GM12878 (cell line): ENCODE results near the gene GLRA1. TPM values are rescaled to one million over a fixed set of nuclear protein-coding genes. Genes with fewer than 3 reads are reported as not detected.

ENCODE experiments used
- ATAC-seq: fragments of 200-7000 bp; cut with Tn5 transposase; 3 replicates; pipeline ENCODE4 v1.9.1; 2020; ENCODE audit warnings: mild to moderate bottlenecking, moderate library complexity
- BruUV-seq: library from RNA; stranded (reverse); fragments of 400-500 nt; replicated peaks from 2 replicates; lab custom pipeline; 2021; lab: Mats Ljungman, UMichigan
- CTCF ChIA-PET: fragments of 300-600 bp; sonication (Branson Sonifier 250); formaldehyde crosslinking; extraction: SDS; loops from one replicate; lab custom pipeline; 2021; ENCODE audit warnings: inconsistent platforms; lab: Yijun Ruan, JAX
- POLR2A ChIA-PET: fragments of 350-600 bp; formaldehyde crosslinking; extraction: SDS; loops from one replicate; lab custom pipeline; 2021; ENCODE audit warnings: inconsistent platforms; lab: Charles Lee
- RAD21 ChIA-PET: fragments of 300-600 bp; sonication (Branson Sonifier 250); formaldehyde crosslinking; loops from one replicate; lab custom pipeline; 2023; ENCODE audit warnings: antibody characterized with exemption; ENCODE audit not compliant: unreplicated experiment; lab: Charles Lee
- SMC1A ChIA-PET: fragments of 300-600 bp; sonication (Branson Sonifier 250); formaldehyde crosslinking; loops from one replicate; lab custom pipeline; 2023; ENCODE audit not compliant: unreplicated experiment, uncharacterized antibody; lab: Charles Lee
- DNase-seq: peaks from one replicate; pipeline ENCODE4 v3.0.0-alpha.2; 2011; ENCODE audit warnings: low read depth, low spot score
- FAIRE-seq: peaks from 3 replicates; lab custom pipeline; 2011; peaks lifted over from hg19 to GRCh38; lab: Jason Lieb, UNC
- H2AFZ ChIP-seq: 2 replicates; pipeline ENCODE4 v1.6.0; 2011; ENCODE audit warnings: low read depth, low read length, control low read depth; ENCODE audit not compliant: control insufficient read depth
- H3K27ac ChIP-seq: 2 replicates; pipeline ENCODE4 v1.5.1; 2011; ENCODE audit warnings: control low read depth; ENCODE audit not compliant: control insufficient read depth, insufficient read depth
- H3K27me3 ChIP-seq, 2 experiments: replicated peaks in 1 of 2; 2 replicates each; pipeline versions ENCODE4 v1.6.0 to v1.6.1; 2011; ENCODE audit warnings: low read length in 1 of 2; ENCODE audit not compliant: control insufficient read depth in 2 of 2, insufficient read depth in 2 of 2
- H3K36me3 ChIP-seq, 2 experiments: 2 replicates each; pipeline ENCODE4 v1.5.1; 2011; ENCODE audit warnings: low read length in 1 of 2; ENCODE audit not compliant: control insufficient read depth in 2 of 2, insufficient read depth in 2 of 2
- H3K4me1 ChIP-seq: 2 replicates; pipeline ENCODE4 v1.6.1; 2011; ENCODE audit warnings: mild to moderate bottlenecking, low read length, moderate library complexity, mixed read lengths; ENCODE audit not compliant: control insufficient read depth, insufficient read depth
- H3K4me2 ChIP-seq: 2 replicates; pipeline ENCODE4 v1.6.0; 2011; ENCODE audit warnings: control low read depth; ENCODE audit not compliant: control insufficient read depth, insufficient read depth
- H3K4me3 ChIP-seq: fragments of 200-600 bp; sonication (generic); 2 replicates; pipeline ENCODE4 v1.5.1; 2016
- H3K79me2 ChIP-seq: 2 replicates; pipeline ENCODE4 v1.6.0; 2011; ENCODE audit warnings: low read length; ENCODE audit not compliant: control insufficient read depth, insufficient read depth
- H3K9ac ChIP-seq: 2 replicates; pipeline ENCODE4 v1.8.0; 2011; ENCODE audit warnings: low read length, control low read depth, mixed read lengths; ENCODE audit not compliant: control insufficient read depth, insufficient read depth
- H3K9me3 ChIP-seq: replicated peaks from 3 replicates; pipeline ENCODE4 v1.5.1; 2011; ENCODE audit warnings: mild to moderate bottlenecking, low read length; ENCODE audit not compliant: control insufficient read depth, insufficient read depth
- H4K20me1 ChIP-seq: 2 replicates; pipeline ENCODE4 v1.6.0; 2011; ENCODE audit not compliant: control insufficient read depth, insufficient read depth
- ASH2L ChIP-seq: fragments of 300-600, 200-600 bp; sonication (generic); IDR thresholded peaks from 2 replicates; pipeline ENCODE4 v1.6.1; 2017; ENCODE audit warnings: low read depth, mild to moderate bottlenecking, borderline replicate concordance
- CEBPZ ChIP-seq: fragments of 150-350 bp; IDR thresholded peaks from 2 replicates; pipeline ENCODE4 v1.6.1; 2016; ENCODE audit warnings: low read depth, low read length
- GABPA ChIP-seq: IDR thresholded peaks from 2 replicates; pipeline ENCODE4 v1.6.1; 2014; ENCODE audit warnings: antibody characterized with exemption, low read depth, mild to moderate bottlenecking, inconsistent platforms
- IKZF2 ChIP-seq, 2 experiments: fragments of 450-650 bp; IDR thresholded peaks; 2 replicates each; pipeline ENCODE4 v1.6.1; 2017; ENCODE audit warnings: mild to moderate bottlenecking in 2 of 2, moderate library complexity in 2 of 2
- IRF5 ChIP-seq: fragments of 450-650 bp; IDR thresholded peaks from 2 replicates; pipeline ENCODE4 v1.6.1; 2017; ENCODE audit warnings: borderline replicate concordance
- JUND ChIP-seq: IDR thresholded peaks from 2 replicates; pipeline ENCODE4 v1.6.1; 2012; ENCODE audit warnings: low read depth, mild to moderate bottlenecking, low read length, improper control_type of control experiment, moderate library complexity
- PAX8 ChIP-seq: fragments of 450-650 bp; IDR thresholded peaks from 2 replicates; pipeline ENCODE4 v1.6.1; 2017; ENCODE audit warnings: mild to moderate bottlenecking, moderate library complexity
- POLR2AphosphoS5 ChIP-seq: IDR thresholded peaks from 2 replicates; pipeline ENCODE4 v1.6.1; 2011; ENCODE audit warnings: mild to moderate bottlenecking, low read length, inconsistent platforms
- SP1 ChIP-seq: IDR thresholded peaks from one replicate; pipeline ENCODE4 v1.6.1; 2011; ENCODE audit warnings: low read depth, low read length
- SRF ChIP-seq, 2 experiments: IDR thresholded peaks; 2 replicates each; pipeline ENCODE4 v1.6.1; 2011; ENCODE audit warnings: low read depth in 2 of 2, low read length in 2 of 2, mild to moderate bottlenecking in 1 of 2, moderate library complexity in 1 of 2
- USF2 ChIP-seq: IDR thresholded peaks from 2 replicates; pipeline ENCODE4 v1.6.1; 2011; ENCODE audit warnings: low read depth, low read length, improper control_type of control experiment, borderline replicate concordance
- ZNF207 ChIP-seq: fragments of 450-650 bp; IDR thresholded peaks from 2 replicates; pipeline ENCODE4 v1.6.1; 2014; ENCODE audit warnings: antibody characterized with exemption, mild to moderate bottlenecking, borderline replicate concordance
- in situ Hi-C: fragments of 300-500 bp; cut with MboI; formaldehyde crosslinking; loops from 9 replicates; pipeline ENCODE4 v1.14.3; 2018; ENCODE audit warnings: mixed read lengths
- intact Hi-C: fragments of 100-400 bp; cut with micrococcal nuclease; formaldehyde crosslinking; loops from one replicate; pipeline ENCODE4 v1.14.2; 2022; ENCODE audit not compliant: unreplicated experiment
- polyA plus RNA-seq, 11 experiments: library from polyadenylated mRNA; depleted of rRNA in 4 of 11; unstranded in 6 of 11; stranded (reverse) in 5 of 11; fragments of >200 nt; fragmentation: Nextera tagmentation in 4 of 11; fragmentation: Illumina TruSeq in 1 of 11; extraction: Ambion mirVana in 4 of 11; extraction: Trizol in 1 of 11; gene quantifications; 1 replicate in 1 of 11; 2 replicates in 10 of 11; pipeline versions ENCODE4 v1.2.1 to v1.2.3, GENCODE V29; 2011 to 2016; ENCODE audit warnings: inconsistent platforms in 2 of 11, missing spikeins in 2 of 11, low read depth in 1 of 11
- total RNA-seq, 4 experiments: library from RNA; depleted of rRNA in 3 of 4; stranded (reverse); fragments of >200 nt in 3 of 4; fragmentation: Illumina TruSeq in 1 of 4; extraction: Trizol in 1 of 4; gene quantifications; 2 replicates each; pipeline versions ENCODE4 v1.2.1 to v1.2.3, GENCODE V29; 2013 to 2021
- TF ChIP-seq, protein P1 (sequence below): fragments of 450-650 bp; IDR thresholded peaks from 2 replicates; pipeline ENCODE4 v1.6.1; 2017; ENCODE audit warnings: antibody characterized with exemption, mild to moderate bottlenecking, moderate library complexity
- TF ChIP-seq, protein P2 (sequence below): fragments of 450-650 bp; IDR thresholded peaks from 2 replicates; pipeline ENCODE4 v1.6.1; 2018; ENCODE audit warnings: borderline replicate concordance, mild to moderate bottlenecking; ENCODE audit not compliant: partially characterized antibody

Gene GLRA1
- total and polyA plus RNA-seq, 10 of the 15 experiments (the other 5 are each of a cell fraction or from before 2014, with no cell fraction given): not detected

- BruUV-seq: no TSS peak
- no peak overlapping the region for H3K4me3 ChIP-seq
- no peaks in the 10 kb centered on the region for H3K36me3 ChIP-seq
- no peaks in the 10 kb centered on the region for H3K9me3 ChIP-seq
- ChIA-PET POLR2A (no interaction called here), RAD21 (no interaction called here), CTCF (no interaction called here), SMC1A (no interaction called here)
- no peak for DNase-seq
- ATAC-seq: no peak
- H3K9ac ChIP-seq: no peak overlapping the region
- no peaks in the 10 kb centered on the region for H4K20me1 ChIP-seq
- H3K27ac ChIP-seq: no peak overlapping the region
- FAIRE-seq: no peak
- no peak overlapping the region for H2AFZ ChIP-seq
- no peaks in the 10 kb centered on the region for H3K4me1 ChIP-seq
- intact Hi-C loops (no loop called here), in situ Hi-C loops (no loop called here)
- H3K27me3 ChIP-seq: no peaks in the 10 kb centered on the region
- H3K4me2 ChIP-seq: no peak overlapping the region
- H3K79me2 ChIP-seq: no peaks in the 10 kb centered on the region
- TF ChIP-seq, protein P1, sequence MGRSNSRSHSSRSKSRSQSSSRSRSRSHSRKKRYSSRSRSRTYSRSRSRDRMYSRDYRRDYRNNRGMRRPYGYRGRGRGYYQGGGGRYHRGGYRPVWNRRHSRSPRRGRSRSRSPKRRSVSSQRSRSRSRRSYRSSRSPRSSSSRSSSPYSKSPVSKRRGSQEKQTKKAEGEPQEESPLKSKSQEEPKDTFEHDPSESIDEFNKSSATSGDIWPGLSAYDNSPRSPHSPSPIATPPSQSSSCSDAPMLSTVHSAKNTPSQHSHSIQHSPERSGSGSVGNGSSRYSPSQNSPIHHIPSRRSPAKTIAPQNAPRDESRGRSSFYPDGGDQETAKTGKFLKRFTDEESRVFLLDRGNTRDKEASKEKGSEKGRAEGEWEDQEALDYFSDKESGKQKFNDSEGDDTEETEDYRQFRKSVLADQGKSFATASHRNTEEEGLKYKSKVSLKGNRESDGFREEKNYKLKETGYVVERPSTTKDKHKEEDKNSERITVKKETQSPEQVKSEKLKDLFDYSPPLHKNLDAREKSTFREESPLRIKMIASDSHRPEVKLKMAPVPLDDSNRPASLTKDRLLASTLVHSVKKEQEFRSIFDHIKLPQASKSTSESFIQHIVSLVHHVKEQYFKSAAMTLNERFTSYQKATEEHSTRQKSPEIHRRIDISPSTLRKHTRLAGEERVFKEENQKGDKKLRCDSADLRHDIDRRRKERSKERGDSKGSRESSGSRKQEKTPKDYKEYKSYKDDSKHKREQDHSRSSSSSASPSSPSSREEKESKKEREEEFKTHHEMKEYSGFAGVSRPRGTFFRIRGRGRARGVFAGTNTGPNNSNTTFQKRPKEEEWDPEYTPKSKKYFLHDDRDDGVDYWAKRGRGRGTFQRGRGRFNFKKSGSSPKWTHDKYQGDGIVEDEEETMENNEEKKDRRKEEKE: no peak
- TF ChIP-seq SRF (IDR thresholded peaks at IDR 0.05; ENCODE audit: low read depth in 2 of 2, low read length in 2 of 2) (no peak), GABPA (no peak), PAX8 (no peak), SP1 (no peak), ZNF207 (no peak), CEBPZ (no peak), IKZF2 (IDR thresholded peaks at IDR 0.05) (no peak), POLR2AphosphoS5 (no peak), ASH2L (no peak), JUND (no peak), IRF5 (no peak), USF2 (no peak)
- TF ChIP-seq, protein P2, sequence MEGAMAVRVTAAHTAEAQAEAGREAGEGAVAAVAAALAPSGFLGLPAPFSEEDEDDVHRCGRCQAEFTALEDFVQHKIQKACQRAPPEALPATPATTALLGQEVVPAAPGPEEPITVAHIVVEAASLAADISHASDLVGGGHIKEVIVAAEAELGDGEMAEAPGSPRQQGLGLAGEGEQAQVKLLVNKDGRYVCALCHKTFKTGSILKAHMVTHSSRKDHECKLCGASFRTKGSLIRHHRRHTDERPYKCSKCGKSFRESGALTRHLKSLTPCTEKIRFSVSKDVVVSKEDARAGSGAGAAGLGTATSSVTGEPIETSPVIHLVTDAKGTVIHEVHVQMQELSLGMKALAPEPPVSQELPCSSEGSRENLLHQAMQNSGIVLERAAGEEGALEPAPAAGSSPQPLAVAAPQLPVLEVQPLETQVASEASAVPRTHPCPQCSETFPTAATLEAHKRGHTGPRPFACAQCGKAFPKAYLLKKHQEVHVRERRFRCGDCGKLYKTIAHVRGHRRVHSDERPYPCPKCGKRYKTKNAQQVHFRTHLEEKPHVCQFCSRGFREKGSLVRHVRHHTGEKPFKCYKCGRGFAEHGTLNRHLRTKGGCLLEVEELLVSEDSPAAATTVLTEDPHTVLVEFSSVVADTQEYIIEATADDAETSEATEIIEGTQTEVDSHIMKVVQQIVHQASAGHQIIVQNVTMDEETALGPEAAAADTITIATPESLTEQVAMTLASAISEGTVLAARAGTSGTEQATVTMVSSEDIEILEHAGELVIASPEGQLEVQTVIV: no peak
Measured at GRCh38 chr5:151846765-151847164, 77.9 kb downstream of the GLRA1 start.
